Brain microvascular endothelial cell (primary cell): ENCODE data around the gene CYP26A1.

ENCODE experiments used
- DNase-seq: peaks from one replicate; pipeline ENCODE4 v3.0.0-alpha.2; 2020
- H3K27ac ChIP-seq: fragments of 250-450 bp; sonication (Bioruptor Pico); 2 replicates; pipeline ENCODE4 v1.5.1; 2020; ENCODE audit warnings: mild to moderate bottlenecking, moderate library complexity
- H3K27me3 ChIP-seq: fragments of 250-450 bp; sonication (Bioruptor Pico); replicated peaks from 2 replicates; pipeline ENCODE4 v1.5.1; 2020; ENCODE audit warnings: mild to moderate bottlenecking
- H3K36me3 ChIP-seq: fragments of 250-450 bp; sonication (Bioruptor Pico); replicated peaks from 2 replicates; pipeline ENCODE4 v1.5.1; 2020; ENCODE audit warnings: mild to moderate bottlenecking
- H3K4me3 ChIP-seq: 2 replicates; pipeline ENCODE4 v1.5.1; 2011; ENCODE audit warnings: low read depth, mild to moderate bottlenecking, control low read depth, low read length, moderate library complexity
- CTCF ChIP-seq: IDR thresholded peaks from 2 replicates; pipeline ENCODE4 v1.5.1; 2011; ENCODE audit warnings: low read depth, mild to moderate bottlenecking, moderate library complexity, low read length, control low read depth, inconsistent platforms; ENCODE audit errors: missing control alignments
- in situ Hi-C: cut with HindIII; loops from 2 replicates; pipeline ENCODE4 v1.10.0; 2017; ENCODE audit warnings: low sequenced_read_pairs, low pct_ligation_motif_present

The CYP26A1 gene, protein sequence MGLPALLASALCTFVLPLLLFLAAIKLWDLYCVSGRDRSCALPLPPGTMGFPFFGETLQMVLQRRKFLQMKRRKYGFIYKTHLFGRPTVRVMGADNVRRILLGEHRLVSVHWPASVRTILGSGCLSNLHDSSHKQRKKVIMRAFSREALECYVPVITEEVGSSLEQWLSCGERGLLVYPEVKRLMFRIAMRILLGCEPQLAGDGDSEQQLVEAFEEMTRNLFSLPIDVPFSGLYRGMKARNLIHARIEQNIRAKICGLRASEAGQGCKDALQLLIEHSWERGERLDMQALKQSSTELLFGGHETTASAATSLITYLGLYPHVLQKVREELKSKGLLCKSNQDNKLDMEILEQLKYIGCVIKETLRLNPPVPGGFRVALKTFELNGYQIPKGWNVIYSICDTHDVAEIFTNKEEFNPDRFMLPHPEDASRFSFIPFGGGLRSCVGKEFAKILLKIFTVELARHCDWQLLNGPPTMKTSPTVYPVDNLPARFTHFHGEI

DNA sequence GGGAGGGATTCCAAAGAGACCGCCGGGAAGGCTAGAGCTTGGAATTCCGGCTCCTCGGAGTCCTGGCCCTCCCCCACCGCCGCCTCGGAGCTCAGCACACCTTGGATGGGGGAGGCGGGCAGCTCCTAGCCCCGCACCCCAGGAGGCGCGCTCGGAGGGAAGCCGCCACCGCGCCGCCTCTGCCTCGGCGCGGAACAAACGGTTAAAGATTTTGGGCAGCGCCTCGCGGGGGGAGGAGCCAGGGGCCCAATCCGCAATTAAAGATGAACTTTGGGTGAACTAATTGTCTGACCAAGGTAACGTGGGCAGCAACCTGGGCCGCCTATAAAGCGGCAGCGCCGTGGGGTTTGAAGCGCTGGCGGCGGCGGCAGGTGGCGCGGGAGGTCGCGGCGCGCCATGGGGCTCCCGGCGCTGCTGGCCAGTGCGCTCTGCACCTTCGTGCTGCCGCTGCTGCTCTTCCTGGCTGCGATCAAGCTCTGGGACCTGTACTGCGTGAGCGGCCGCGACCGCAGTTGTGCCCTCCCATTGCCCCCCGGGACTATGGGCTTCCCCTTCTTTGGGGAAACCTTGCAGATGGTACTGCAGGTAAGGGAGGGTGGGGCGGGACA lies at the start of gene CYP26A1:
Gene CYP26A1, plus strand, starts transcription at position 355 of the 608 bp plus-strand sequence. Its CDS starts 42 bp downstream, at position 397.
- Histone ChIP-seq H3K4me3 (no peak within 1 kb of the TSS), H3K36me3 (no peaks in the 10 kb centered on the region), H3K27ac (no peak within 1 kb of the TSS), H3K27me3 (peaks cover 70% of the 10 kb centered on the region)
- in situ Hi-C loops, result no loop called here
- DNase-seq, result no peak
- TF ChIP-seq CTCF, result no peak

GRCh38 chr10:93026072-93026471 lies 47.6 kb upstream of the CYP26A1 start:
- in situ Hi-C loops, result no loop called here
- Histone ChIP-seq H3K4me3 (no peak overlapping the region), H3K27ac (no peak overlapping the region), H3K36me3 (no peaks in the 10 kb centered on the region), H3K27me3 (no peaks in the 10 kb centered on the region)
- TF ChIP-seq CTCF, result no peak
- DNase-seq, result no peak

DNA sequence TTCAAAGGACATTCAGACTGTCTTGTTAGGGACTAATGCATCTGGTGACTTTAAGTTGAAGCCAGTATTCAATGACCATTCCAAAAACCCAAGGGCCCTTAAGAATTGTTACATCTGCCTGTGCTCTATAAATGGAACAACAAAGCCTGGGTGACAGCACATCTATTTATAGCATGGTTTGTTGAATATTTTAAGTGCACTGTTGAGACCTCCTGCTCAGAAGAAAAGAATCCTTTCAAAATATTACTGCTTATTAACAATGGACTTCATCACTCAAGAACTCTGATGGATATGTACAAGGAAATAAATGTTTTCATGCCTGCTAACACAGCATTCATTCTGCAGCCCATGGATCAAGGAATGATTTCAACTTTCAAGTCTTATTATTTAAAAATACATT lies 46.2 kb upstream of the CYP26A1 start:
- no peaks in the 10 kb centered on the region for H3K36me3 ChIP-seq
- H3K27me3 ChIP-seq, result no peaks in the 10 kb centered on the region
- in situ Hi-C loops, result no loop called here
- no peak for TF ChIP-seq CTCF
- H3K4me3 ChIP-seq, result no peak overlapping the region
- H3K27ac ChIP-seq, result no peak overlapping the region
- no peak for DNase-seq

GRCh38 chr10:93028883-93029282 lies 44.8 kb upstream of the CYP26A1 start:
- peak; percentile 59 for DNase-seq
- no peak for TF ChIP-seq CTCF
- Histone ChIP-seq H3K36me3 (no peaks in the 10 kb centered on the region), H3K4me3 (no peak overlapping the region), H3K27ac (no peak overlapping the region), H3K27me3 (no peaks in the 10 kb centered on the region)
- in situ Hi-C loops, result no loop called here

- H3K27me3 ChIP-seq, result no peaks in the 10 kb centered on the region
- H3K4me3 ChIP-seq, result no peak overlapping the region
- peak; percentile 55 for DNase-seq
- in situ Hi-C loops, result no loop called here
- TF ChIP-seq CTCF, result no peak
- H3K27ac ChIP-seq, result peak overlapping the region; percentile 36
- no peaks in the 10 kb centered on the region for H3K36me3 ChIP-seq
Observed at GRCh38 chr10:93030409-93030808, 43.3 kb upstream of the CYP26A1 start.
